Renal cortex interstitium (tissue), 11 donors: ENCODE results near the gene STKLD1. TPM values are rescaled to one million over a fixed set of nuclear protein-coding genes. Genes with fewer than 3 reads are reported as not detected.

Source experiments
- DNase-seq, 11 donors: peaks; one replicate each; pipeline ENCODE4 v3.0.0-alpha.2; 2013; ENCODE audit warnings: low read depth in 9 of 11, low spot score in 4 of 11; ENCODE audit errors: extremely low read depth in 1 of 11
- polyA plus RNA-seq, 3 donors: library from polyadenylated mRNA; unstranded; fragments of 120-200 nt; gene quantifications; one replicate each; pipeline ENCODE4 v1.2.1, GENCODE V29; 2013; ENCODE audit not compliant: insufficient read length in 3 of 3

STKLD1 gene
- polyA plus RNA-seq, 3 donors, result 4.3 to 5.4 (median 4.4) TPM

GRCh38 chr9:133342069-133342406, 34.1 kb upstream of the STKLD1 start:
- DNase-seq, result no peak

GRCh38 chr9:133342570-133342969, 33.6 kb upstream of the STKLD1 start:
- no peak for DNase-seq

DNA sequence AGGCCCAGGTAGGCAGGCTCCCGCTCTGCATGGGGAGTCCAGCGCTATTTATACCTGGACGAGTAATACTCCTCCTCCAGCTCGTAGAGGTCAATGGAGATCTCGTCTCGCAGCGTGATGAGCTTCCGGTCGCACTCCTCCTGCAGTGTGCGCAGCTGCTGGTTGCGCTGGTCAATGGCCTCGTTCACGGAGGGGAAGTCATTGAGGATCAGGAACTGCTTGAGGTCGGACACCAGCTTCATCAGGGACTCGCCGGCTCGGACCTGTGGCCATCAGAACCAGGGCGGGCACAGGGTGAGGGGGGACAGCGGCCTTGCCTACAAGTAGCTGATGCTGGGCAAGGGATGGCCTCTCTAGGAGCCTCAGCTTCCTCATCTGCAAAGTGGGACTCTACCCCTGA, 32.1 kb upstream of the STKLD1 start:
- no peak for DNase-seq

DNA sequence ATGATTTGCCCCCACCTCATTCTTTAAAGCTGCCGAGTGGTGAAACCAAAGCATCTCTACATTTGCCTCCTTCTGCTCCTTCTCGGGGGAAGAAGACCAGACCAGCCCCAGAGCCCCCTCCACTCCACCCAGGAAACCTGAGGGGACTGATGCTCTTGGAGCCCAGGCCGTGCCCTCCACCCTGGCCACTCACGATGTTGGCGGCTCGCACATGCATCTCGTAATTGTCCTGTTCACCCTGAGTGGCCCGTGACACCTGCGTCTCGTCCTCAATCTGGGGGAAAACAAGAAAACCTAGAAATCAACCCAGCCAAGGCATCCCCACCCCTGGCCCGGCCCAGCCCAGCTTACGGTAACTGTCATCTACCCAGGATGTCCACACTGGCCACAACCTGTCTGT, 31.2 kb upstream of the STKLD1 start:
- DNase-seq, result no peak

GRCh38 chr9:133345596-133345995, 30.6 kb upstream of the STKLD1 start:
- DNase-seq, result no peak

- DNase-seq, result no peak
Measured at GRCh38 chr9:133346021-133346785, 30.0 kb upstream of the STKLD1 start.

DNA sequence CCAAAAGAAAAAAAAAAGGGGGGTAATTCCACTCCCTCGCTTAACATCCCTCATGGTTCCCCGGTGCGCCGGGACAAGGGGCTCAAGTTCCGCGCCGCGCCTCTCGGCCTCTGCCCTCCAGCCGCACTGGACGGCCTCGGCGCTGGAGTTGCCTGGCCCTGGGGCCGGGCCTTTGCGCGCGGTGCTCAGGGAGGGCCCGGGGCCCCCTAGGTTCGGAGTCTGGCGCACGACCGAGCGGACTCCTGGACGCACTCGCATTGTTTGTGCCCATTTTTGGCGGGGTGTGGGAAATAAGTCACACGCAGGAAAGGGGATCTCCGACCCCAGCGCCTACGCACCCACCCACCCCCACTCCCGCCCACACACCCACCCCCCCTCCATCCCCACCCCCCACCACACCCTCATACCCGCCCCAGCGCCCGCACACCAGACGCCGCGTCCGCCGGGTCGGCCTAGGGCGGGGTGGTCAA, 28.6 kb upstream of the STKLD1 start:
- peak in 1 of 11 donors; percentile 13 for DNase-seq

DNA sequence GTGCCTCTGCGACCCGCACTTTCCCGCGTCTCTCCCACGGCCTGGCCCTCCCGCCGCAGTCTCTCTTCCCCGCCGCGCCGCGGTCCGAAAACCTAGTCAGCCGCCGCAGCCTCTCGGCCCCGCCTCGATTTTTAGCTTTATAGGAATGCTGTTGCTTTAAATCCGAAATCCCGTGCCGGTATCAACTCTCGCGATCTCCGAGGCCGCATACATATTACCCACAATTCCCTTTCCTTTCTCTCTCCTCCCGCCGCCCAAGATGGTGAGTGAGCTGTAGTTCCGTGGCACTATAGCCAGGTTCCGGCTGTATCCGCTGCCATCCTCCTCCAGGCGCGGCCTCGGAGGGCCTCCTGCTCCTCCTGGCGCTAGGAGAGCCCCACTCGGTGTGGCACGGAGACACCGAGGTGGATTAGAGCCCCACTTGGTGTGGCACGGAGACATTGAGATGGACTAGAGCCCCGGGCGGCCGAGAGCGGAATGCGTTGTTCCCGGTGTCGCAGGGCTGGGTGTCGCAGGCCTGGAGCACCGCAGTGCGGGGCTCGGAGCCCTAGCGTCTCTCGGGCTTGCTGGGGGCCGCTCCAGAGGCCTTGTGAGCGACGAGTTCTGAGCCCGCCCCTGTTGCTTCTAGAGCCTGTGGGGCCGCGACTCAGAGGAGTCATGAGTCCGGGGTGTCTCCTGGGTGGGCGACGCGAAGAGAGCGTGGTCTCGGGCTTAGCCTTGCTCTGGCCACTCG, 28.0 kb upstream of the STKLD1 start, which contains the start of the genes MED22 and RPL7A:
MED22 (minus strand) TSS at position 147 of the 733 bp plus-strand sequence. CDS start 1,469 bp downstream, outside the sequence.
RPL7A (plus strand) TSS at position 234 of the 733 bp plus-strand sequence; CDS start at position 260, 26 bp downstream.
- peak; percentile 85 to 97 (median 94) for DNase-seq

- DNase-seq, result no peak
Measured at GRCh38 chr9:133348718-133349573, 27.2 kb upstream of the STKLD1 start.

GRCh38 chr9:133349965-133350616, 26.1 kb upstream of the STKLD1 start:
- DNase-seq, result no peak

DNA sequence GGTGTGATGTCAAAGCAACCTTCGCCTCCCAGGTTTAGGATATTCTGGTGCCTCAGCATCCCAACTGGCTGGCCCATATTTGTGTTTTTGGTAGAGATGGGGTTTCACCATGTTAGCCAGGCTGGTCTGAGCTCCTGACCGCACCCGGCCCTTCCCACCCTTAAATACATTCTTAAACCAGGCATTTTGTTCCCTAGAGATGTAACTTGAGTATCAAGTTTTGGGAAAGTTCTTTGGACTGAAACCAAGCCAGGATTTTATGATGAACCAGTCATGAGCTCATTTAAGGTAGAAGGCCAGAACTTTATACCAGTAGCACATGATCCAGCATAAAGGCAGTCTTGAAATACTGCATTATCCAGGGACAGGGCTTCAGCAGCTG, 24.6 kb upstream of the STKLD1 start:
- DNase-seq, result no peak

GRCh38 chr9:133351908-133352634, 24.1 kb upstream of the STKLD1 start:
- DNase-seq, result no peak

- no peak for DNase-seq
Measured at GRCh38 chr9:133352635-133353340, 23.4 kb upstream of the STKLD1 start.

DNA sequence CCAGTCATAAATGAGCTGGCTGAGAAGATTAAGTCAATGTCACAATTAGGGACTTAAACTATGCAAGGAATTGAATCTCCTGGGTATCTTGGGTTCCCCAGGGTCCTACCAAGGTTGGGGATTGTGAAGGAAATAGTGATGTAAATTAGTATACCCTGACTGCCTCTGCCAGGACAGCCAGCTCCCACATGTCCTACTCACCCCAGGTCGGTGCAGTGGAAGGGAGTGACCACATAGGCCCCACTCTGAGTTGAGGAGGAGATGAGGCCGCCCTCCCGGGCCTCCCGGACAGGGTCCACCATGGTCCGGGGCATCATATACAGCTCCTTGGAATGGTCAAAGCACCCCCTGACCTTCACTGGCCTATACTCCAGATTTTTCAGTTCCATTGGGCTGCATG, 22.6 kb upstream of the STKLD1 start:
- no peak for DNase-seq

GRCh38 chr9:133354766-133355165, 21.4 kb upstream of the STKLD1 start:
- DNase-seq, result no peak

GRCh38 chr9:133355881-133356357, 20.2 kb upstream of the STKLD1 start:
- DNase-seq, result no peak

DNA sequence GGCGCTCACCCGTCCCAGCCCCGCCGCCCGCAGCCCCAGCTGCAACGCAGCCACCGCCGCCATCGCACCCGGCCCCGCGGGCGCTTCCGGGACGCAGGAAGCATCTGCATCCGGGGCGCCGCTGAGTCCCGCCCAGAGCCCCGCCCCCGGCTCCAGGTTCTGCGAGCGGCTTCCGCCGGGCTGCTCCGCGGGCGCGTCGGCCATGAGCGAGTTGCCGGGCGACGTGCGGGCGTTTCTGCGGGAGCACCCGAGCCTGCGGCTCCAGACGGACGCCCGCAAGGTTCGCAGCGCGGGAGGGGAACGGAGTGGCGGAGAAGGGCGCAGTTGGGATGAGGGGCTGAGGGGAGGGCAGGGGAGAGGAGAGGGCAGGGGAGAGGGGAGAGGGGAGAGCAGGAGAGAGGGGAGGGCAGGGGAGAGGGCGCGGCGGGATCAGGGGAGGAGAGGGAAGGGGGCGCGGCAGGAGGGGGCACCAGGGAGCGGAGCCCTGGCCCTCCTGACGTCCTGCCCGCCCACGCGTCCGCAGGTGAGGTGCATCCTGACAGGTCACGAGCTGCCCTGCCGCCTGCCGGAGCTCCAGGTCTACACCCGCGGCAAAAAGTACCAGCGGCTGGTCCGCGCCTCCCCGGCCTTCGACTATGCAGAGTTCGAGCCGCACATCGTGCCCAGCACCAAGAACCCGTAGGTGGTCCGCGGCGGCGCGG, 19.6 kb upstream of the STKLD1 start, which contains the start of the genes SURF1 and SURF2:
SURF1 (minus strand) TSS at position 97 of the 701 bp plus-strand sequence; CDS start at position 63, 34 bp downstream.
SURF2 (plus strand) TSS at position 160 of the 701 bp plus-strand sequence; CDS start at position 203, 43 bp downstream.
- DNase-seq, result peak in 8 of 11 donors; percentile 68 to 85 (median 78)
